Measurements from ENCODE around the gene DAAM1. TPM values are rescaled to one million over a fixed set of nuclear protein-coding genes. Genes with fewer than 3 reads are reported as not detected.

DAAM1 gene
- total RNA-seq, 8 experiments from 2014 or later, result 23.1 to 115 (median 75.3) TPM

DNA sequence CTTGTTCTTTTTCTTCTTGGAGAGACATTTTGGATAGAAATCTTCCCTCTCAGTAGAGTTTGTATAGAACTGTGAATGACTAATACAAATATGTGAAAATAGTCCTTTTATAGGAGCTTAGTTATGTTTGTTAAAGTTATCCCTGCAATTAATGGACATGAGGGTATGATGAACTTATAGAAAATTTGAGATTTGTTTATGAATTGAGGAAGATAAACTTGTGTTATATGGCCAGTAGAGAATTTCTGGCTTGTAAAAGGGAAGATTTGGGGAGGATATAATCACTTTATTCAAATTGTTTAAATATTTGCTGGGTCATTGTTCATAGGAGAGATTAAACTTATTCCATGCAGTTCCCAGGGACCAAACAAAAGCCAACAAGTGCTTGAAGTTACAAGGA is 119.6 kb downstream of the DAAM1 start:
- in situ Hi-C loops (cut with MboI; ENCODE audit: low pct_unique_long_range_greater_than_20kb in 2 of 9, low sequenced_read_pairs in 9 of 9, unreplicated experiment in 9 of 9), result no loop called here
- no peak overlapping the region for H3K4me3 ChIP-seq
- H3K27ac ChIP-seq, result no peak overlapping the region
- no peak for ATAC-seq (replicated peaks in 6 of 8)
- peaks cover 6 to 18% of the 10 kb centered on the region in 2 donors for H3K4me1 ChIP-seq (replicated peaks in 1 of 2)

DNA sequence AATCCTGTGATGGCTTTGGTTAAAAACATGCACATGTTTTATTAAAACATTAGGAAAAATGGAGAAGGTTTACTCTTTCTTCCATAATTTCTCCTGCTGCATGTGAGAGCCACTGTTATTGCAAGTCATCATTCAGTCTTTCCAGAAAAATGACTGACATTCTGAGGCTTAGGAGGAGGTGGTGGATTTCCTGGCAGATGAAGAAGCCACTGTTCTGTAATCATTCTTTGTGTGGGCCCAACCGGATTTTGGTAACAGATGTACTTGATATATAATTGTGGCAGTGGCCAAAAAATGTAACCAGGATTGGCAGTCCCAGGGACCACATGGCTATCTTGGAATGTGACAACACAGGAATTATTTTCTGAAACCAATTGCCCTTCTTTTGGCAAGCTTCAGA is 120.2 kb downstream of the DAAM1 start:
- no peak overlapping the region for H3K4me3 ChIP-seq
- no peak for ATAC-seq (replicated peaks in 6 of 8)
- in situ Hi-C loops (cut with MboI; ENCODE audit: low pct_unique_long_range_greater_than_20kb in 2 of 9, low sequenced_read_pairs in 9 of 9, unreplicated experiment in 9 of 9), result no loop called here
- H3K4me1 ChIP-seq (replicated peaks in 1 of 2), result peaks cover 6 to 20% of the 10 kb centered on the region in 2 donors
- WGBS, 10 experiments, result 17 to 100% (median 100%) methylated on average over 1 of the region's 1 CpG; no CpG with 5 or more reads in 6 of the 10 experiments
- H3K27ac ChIP-seq, result no peak overlapping the region

DNA sequence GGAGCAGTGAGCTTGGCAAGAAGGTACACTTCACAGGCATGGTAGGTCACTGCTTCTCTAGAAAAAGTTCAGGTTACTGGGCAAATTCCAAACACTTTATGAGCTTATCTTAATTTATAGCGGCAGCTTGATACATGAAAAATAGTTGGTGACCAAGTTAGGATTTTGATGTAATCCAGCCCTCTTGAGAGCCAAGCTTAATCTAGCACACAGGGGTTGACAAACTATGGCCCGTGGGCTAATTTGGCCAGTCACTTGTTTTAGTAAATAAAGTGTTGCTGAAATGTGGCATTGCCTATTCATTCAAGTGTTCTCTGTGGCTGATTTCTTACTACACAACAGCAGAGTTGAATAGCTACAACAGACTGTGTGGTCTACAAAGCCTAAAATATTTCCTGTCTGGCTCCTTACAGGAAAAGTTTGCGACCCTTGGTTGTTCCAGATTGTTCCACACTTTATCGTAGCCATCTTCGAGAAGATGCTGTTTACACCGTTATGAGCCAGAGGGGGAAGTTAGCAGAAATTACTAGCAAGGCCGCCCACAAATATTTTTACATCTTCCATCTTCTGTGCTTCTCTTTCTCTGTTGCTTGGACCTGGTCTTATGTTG is 120.9 kb downstream of the DAAM1 start:
- WGBS, 10 experiments, result 85 to 100% (median 94%) methylated on average over 4 to 7 of the region's 7 CpGs; no CpG with 5 or more reads in 1 of the 10 experiments
- Histone ChIP-seq H3K4me1 (replicated peaks in 1 of 2) (peaks cover 6 to 20% of the 10 kb centered on the region in 2 donors), H3K4me3 (no peak overlapping the region), H3K27ac (no peak overlapping the region)
- no peak for ATAC-seq (replicated peaks in 6 of 8)
- in situ Hi-C loops (cut with MboI; ENCODE audit: low pct_unique_long_range_greater_than_20kb in 2 of 9, low sequenced_read_pairs in 9 of 9, unreplicated experiment in 9 of 9), result no loop called here

DNA sequence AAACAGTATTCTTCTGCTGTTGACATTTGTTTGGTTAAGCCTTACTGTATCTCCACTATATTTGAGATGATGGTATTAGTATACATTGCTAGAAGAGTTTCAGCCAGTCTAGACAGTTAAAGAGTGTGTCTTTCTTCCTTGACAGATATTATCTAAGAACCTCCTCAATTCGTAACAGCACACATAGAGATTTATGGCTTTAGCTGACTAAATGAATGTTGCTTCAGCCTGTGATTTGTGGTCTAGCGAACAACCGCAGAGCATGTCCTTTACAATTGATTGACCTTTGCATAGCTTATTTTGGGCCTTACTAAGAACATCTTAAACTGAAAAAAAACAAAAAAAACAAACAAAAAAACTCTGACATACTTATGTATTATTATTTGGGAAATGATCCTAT is 122.2 kb downstream of the DAAM1 start:
- peaks cover 6 to 17% of the 10 kb centered on the region in 2 donors for H3K4me1 ChIP-seq (replicated peaks in 1 of 2)
- no peak overlapping the region for H3K27ac ChIP-seq
- no peak overlapping the region for H3K4me3 ChIP-seq
- ATAC-seq (replicated peaks in 6 of 8), result no peak
- in situ Hi-C loops (cut with MboI; ENCODE audit: low pct_unique_long_range_greater_than_20kb in 2 of 9, low sequenced_read_pairs in 9 of 9, unreplicated experiment in 9 of 9), result no loop called here
- WGBS, 10 experiments, result 55 to 100% (median 78%) methylated on average over 1 to 3 of the region's 3 CpGs; no CpG with 5 or more reads in 1 of the 10 experiments

DNA sequence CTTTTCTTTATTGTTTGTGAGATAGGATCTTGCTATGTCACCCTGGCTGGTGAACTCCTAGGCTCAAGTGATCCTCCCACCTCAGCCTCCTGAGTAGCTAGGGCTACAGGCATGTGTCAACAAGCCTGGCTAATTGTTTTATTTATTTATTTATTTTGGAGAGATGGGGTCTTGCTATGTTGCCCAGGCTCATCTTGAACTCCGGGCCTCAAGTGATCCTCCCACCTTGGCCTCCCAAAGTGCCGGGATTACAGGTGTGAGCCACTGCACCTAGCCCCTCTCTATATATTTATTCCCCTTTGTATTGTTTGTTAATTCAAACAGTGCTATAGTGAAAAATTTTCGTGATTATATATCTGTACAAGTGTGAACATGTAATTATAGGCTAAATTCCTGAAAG is 123.3 kb downstream of the DAAM1 start:
- H3K27ac ChIP-seq, result no peak overlapping the region
- ATAC-seq (replicated peaks in 6 of 8), result no peak
- in situ Hi-C loops (cut with MboI; ENCODE audit: low pct_unique_long_range_greater_than_20kb in 2 of 9, low sequenced_read_pairs in 9 of 9, unreplicated experiment in 9 of 9), result no loop called here
- peaks cover 11 to 23% of the 10 kb centered on the region in 2 donors for H3K4me1 ChIP-seq (replicated peaks in 1 of 2)
- 14 to 100% (median 100%) methylated on average over 1 to 2 of the region's 3 CpGs; no CpG with 5 or more reads in 3 of the 10 experiments for whole genome bisulfite sequencing, 10 experiments
- H3K4me3 ChIP-seq, result no peak overlapping the region

DNA sequence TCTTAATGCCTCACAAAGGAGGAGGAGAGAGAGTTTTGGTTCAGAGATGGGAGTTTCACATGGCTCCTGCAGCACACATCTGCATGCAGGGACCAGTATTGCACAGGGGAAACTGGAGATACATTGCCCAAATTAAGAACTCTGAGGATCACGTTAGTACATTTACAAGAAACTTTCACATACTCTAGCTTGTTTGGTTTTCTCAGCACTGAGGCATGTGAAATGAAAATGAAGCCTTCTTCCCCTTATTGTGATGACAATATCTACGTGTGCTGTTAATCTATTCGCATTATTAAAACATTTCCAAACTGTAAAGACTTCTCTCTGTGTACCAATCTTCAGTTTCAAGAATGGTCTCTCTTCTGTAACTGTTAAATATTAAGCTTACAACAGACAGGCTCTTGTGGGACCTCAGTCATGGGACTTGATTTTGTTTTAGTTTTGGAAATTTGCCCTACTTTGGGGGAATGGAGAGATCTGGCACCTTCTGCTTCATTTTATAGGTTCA is 124.7 kb downstream of the DAAM1 start:
- peaks cover 8 to 29% of the 10 kb centered on the region in 2 donors for H3K4me1 ChIP-seq (replicated peaks in 1 of 2)
- no peak overlapping the region for H3K4me3 ChIP-seq
- no peak overlapping the region for H3K27ac ChIP-seq
- 37 to 100% (median 55%) methylated on average over 1 to 3 of the region's 3 CpGs; no CpG with 5 or more reads in 2 of the 10 experiments for WGBS, 10 experiments
- ATAC-seq (replicated peaks in 6 of 8), result peak in 3 of 8 experiments; percentile 49 to 84 (median 84)
- in situ Hi-C loops (cut with MboI; ENCODE audit: low pct_unique_long_range_greater_than_20kb in 2 of 9, low sequenced_read_pairs in 9 of 9, unreplicated experiment in 9 of 9), result no loop called here

DNA sequence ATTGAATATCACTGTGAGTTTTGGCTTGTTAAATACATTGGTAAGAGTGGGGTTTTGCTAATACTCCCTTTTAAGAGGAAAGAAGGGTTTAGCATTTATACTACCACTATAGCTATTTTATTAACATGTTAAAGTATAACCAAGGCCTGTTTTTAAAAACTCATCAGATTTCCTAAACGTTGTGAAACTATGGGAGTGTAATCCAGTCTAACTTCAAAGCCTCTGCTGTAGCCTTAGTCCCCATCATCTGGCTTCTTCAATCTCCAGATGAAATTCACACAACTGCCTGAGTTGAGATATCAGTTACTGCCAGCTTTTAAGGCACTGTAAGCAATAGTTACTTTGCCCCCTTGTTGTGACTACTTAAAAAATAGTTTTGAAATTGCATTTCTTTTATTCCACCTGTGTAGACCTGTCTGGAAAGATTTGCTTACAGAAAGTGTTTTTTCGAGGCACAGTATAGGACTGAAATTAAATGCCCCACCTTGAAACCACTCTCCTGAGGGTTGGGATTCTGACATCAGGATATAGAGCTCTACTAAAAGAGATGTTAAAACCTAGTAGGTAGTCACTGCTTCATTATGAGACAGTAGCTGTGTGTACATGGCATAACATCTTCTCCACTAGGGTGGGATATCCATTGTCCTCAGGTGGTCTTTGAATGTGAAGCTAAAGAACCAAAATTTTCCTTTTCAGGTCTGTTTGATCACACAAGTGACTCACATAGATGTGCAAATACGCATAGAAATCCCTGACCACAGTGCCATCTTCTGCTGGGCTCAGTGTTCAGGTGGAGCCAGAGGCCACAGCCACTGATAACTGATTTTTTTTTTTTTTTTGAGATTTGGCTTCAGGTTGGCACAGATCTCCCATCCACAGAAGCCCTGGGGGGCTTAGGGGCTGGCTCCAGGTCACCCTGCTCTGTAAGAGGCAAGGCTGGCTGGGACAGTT is 125.5 kb downstream of the DAAM1 start:
- in situ Hi-C loops (cut with MboI; ENCODE audit: low pct_unique_long_range_greater_than_20kb in 2 of 9, low sequenced_read_pairs in 9 of 9, unreplicated experiment in 9 of 9), result no loop called here
- peaks cover 8 to 31% of the 10 kb centered on the region in 2 donors for H3K4me1 ChIP-seq (replicated peaks in 1 of 2)
- H3K4me3 ChIP-seq, result no peak overlapping the region
- no peak overlapping the region for H3K27ac ChIP-seq
- 35 to 100% (median 72%) methylated on average over 1 to 3 of the region's 3 CpGs; no CpG with 5 or more reads in 1 of the 10 experiments for WGBS, 10 experiments
- peak in 1 of 8 experiments; percentile 19 for ATAC-seq (replicated peaks in 6 of 8)

DNA sequence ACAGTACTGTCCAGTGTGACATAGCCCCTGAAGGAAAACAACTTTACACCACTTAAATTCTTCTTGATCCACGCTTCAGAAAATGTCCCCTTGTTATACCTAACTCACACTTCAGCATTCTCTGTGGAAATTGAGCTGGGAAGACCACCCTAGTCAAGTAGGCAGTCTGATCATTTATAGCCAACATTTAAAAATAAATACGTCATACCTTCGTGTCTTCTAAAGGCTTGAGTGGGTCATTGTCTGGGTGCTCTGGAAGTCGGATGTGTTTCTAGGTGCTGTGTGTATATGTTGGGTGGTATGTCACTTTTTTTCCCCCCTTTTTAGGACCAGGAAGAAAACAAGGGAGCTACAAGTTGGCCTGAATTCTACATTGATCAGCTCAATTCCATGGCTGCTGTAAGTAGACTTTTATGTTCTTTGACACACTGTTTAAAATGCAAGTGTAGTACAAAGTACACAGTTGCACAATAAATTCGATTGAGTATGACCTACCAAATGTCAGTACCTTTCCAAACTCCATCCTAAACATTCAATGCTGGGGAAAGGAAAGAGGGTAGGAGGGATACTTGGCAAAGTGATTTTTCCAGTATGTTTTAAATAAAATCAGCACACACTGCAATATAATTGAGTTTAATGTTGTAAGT is 126.6 kb downstream of the DAAM1 start:
- in situ Hi-C loops (cut with MboI; ENCODE audit: low pct_unique_long_range_greater_than_20kb in 2 of 9, low sequenced_read_pairs in 9 of 9, unreplicated experiment in 9 of 9), result no loop called here
- 78 to 100% (median 93%) methylated on average over 1 to 5 of the region's 5 CpGs; no CpG with 5 or more reads in 2 of the 10 experiments for whole genome bisulfite sequencing, 10 experiments

DNA sequence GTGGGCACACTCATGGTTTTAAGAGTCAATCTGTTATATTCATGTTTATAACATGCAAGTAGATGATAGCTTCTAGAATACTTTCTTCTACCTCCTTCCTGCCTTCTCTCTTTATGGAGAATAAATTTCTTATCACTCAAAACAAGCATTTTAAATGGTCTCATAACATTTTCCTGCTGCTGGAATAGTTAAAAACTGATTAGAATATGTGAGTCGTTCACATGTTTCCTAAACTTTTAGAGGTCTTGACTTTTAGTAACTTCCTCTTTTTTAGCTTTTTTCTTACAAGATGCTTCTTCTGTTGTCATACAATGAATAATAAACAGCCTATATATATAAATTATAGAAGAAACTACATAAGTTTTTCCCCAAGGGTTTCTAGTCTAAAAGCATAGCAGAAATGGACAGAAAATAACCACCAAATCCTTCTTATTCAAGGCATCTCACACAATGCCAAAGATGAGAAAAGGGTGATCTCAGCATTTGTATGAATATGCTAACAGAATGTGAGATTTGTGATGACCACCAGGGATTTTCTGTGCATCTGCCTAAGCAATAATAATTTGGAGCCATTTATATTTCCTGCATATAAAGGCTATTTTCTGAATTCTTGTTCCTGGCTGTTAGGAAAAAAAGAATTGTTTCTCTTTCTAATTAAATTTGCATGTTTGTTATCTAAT is 127.8 kb downstream of the DAAM1 start:
- Histone ChIP-seq H3K27ac (no peak overlapping the region), H3K4me1 (replicated peaks in 1 of 2) (peaks cover 12 to 35% of the 10 kb centered on the region in 2 donors), H3K4me3 (no peak overlapping the region)
- WGBS, 10 experiments, result 29 to 100% (median 82%) methylated on average over 1 of the region's 1 CpG; no CpG with 5 or more reads in 1 of the 10 experiments
- in situ Hi-C loops (cut with MboI; ENCODE audit: low pct_unique_long_range_greater_than_20kb in 2 of 9, low sequenced_read_pairs in 9 of 9, unreplicated experiment in 9 of 9), result no loop called here
- peak in 2 of 8 experiments; percentile 25 to 35 for ATAC-seq (replicated peaks in 6 of 8)

More for the DNA sequence above, 126.6 kb downstream of the DAAM1 start:
- H3K4me1 ChIP-seq (replicated peaks in 1 of 2), result peaks cover 8 to 36% of the 10 kb centered on the region in 2 donors
- no peak for ATAC-seq (replicated peaks in 6 of 8)
- no peak overlapping the region for H3K27ac ChIP-seq
- no peak overlapping the region for H3K4me3 ChIP-seq

DNA sequence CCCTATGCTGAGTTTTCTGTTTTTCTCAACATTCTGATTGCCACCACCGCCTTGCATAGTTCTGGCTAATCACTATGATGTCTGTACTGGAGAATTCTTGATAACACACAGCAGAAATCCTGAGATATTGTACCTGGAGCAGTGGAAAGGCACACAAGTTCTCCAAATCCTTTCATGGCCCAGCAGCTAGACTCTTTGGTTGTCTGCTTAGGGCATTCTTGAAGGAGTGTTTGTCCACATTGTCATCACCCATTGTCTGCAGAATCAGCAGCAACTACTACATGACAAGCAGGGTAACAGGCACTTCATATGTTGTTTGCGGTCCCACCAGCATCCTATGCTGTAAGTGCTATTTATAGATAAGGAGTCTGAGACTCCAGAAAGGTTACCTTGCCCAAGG is 128.9 kb downstream of the DAAM1 start:
- in situ Hi-C loops (cut with MboI; ENCODE audit: low pct_unique_long_range_greater_than_20kb in 2 of 9, low sequenced_read_pairs in 9 of 9, unreplicated experiment in 9 of 9), result no loop called here
- 71 to 100% (median 100%) methylated on average over 1 of the region's 2 CpGs; no CpG with 5 or more reads in 6 of the 10 experiments for WGBS, 10 experiments
- no peak overlapping the region for H3K4me3 ChIP-seq
- no peak for ATAC-seq (replicated peaks in 6 of 8)
- peaks cover 19 to 38% of the 10 kb centered on the region in 2 donors for H3K4me1 ChIP-seq (replicated peaks in 1 of 2)
- H3K27ac ChIP-seq, result no peak overlapping the region

DNA sequence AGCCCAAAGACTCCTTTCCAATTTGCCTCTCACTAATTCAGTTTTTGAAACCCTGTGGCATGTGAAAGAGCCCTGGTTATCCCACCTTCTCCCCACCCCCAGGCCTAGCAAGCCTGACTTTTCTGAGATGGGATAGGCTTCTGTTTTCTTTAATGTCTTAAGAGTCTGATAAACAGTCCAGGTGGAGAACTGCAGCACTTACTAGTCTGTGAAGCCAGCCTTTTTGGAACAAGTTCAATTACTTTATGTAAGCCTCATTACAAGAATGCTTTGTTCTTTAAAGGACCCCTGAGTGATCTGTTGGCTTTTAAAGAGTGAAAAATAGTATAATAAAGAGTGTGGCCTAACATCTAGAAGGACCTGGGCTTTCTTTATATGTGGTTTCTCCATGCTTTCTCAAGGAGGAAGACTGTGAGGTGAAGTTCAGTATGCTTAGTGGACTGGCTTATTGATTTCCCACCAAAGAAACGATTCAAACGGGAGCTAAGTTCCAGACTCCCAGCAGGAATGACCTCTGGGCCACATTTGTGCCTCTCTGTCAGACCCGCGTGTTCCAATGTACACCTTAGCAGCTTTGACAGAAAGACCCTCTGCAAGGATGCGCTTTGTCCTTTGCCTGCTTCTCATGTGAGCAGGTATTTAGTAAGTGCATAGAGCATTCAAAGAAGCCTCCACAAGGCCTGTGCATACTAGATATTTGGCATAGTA is 129.5 kb downstream of the DAAM1 start:
- ATAC-seq (replicated peaks in 6 of 8), result no peak
- WGBS, 10 experiments, result 80 to 100% (median 92%) methylated on average over 1 to 4 of the region's 5 CpGs; no CpG with 5 or more reads in 5 of the 10 experiments
- in situ Hi-C loops (cut with MboI; ENCODE audit: low pct_unique_long_range_greater_than_20kb in 2 of 9, low sequenced_read_pairs in 9 of 9, unreplicated experiment in 9 of 9), result no loop called here
- no peak overlapping the region for H3K27ac ChIP-seq
- peaks cover 19 to 34% of the 10 kb centered on the region in 2 donors for H3K4me1 ChIP-seq (replicated peaks in 1 of 2)
- no peak overlapping the region for H3K4me3 ChIP-seq

DNA sequence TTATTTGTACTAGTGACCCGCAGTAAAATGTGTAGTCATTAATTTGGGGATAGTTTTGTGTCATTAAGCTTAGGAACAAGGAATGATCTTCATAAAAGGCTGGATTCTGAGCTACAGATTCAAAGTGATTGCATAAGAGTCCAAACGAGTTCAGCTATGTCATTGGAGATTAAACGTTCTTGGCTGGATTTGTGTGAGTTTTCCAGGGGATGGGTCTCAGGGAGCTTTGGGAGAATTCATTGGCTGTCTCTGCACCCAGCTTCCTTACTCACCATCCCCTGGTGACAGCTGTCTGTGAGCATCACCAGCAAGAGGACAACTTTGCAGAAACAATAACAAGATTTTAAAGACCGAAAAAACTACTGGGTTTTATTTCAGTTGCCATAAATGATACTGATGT is 130.4 kb downstream of the DAAM1 start:
- no peak for ATAC-seq (replicated peaks in 6 of 8)
- no peak overlapping the region for H3K4me3 ChIP-seq
- peaks cover 19 to 30% of the 10 kb centered on the region in 2 donors for H3K4me1 ChIP-seq (replicated peaks in 1 of 2)
- H3K27ac ChIP-seq, result no peak overlapping the region
- 44 to 100% (median 82%) methylated on average over 1 to 4 of the region's 4 CpGs for WGBS, 10 experiments
- in situ Hi-C loops (cut with MboI; ENCODE audit: low pct_unique_long_range_greater_than_20kb in 2 of 9, low sequenced_read_pairs in 9 of 9, unreplicated experiment in 9 of 9), result no loop called here
